ENCODE data around the gene OR5AU1. TPM values are rescaled to one million over a fixed set of nuclear protein-coding genes. Genes with fewer than 3 reads are reported as not detected.
A peak's percentile ranks its signal among the peaks of the same experiment; 100 is the strongest.

Gene OR5AU1
- polyA plus RNA-seq, 2 of the 4 experiments (the other 2 are of a cell fraction): not detected

- Histone ChIP-seq H3K4me2 (peak overlapping the region; percentile 87), H3K4me1 (peaks cover 72% of the 10 kb centered on the region), H3K27ac (peak overlapping the region; percentile 96 to 97), H3K9me3 (no peaks in the 10 kb centered on the region), H3K4me3 (peak overlapping the region; percentile 57; the same call in 1 of the 3 replicates)
- DNase-seq (ENCODE audit: low read depth in 1 of 2, low spot score in 1 of 2) (no peak), ATAC-seq (no peak), FAIRE-seq (no peak)
- TF ChIP-seq RARB (CRISPR knock-in tag; IDR thresholded peaks at IDR 0.05) (no peak), CTCF (IDR thresholded peaks at IDR 0.05) (no peak), ZFP36 (IDR thresholded peaks at IDR 0.05; ENCODE audit: borderline replicate concordance, partially characterized antibody) (no peak), ESRRA (IDR thresholded peaks at IDR 0.05; ENCODE audit: borderline replicate concordance, low read length) (no peak), EHMT2 (IDR thresholded peaks at IDR 0.05; ENCODE audit: low read depth) (no peak)
- CTCF ChIA-PET: interaction anchor here (0.8 to 13.3 kb wide), 29 partner anchors 8 to 414 kb away, joined by 3 to 292 read pairs (median 9); partner anchors contain the start of genes ARHGEF40, METTL3, RAB2B and RNASE13
- POLR2A ChIA-PET: interaction anchor here (1.1 to 2.8 kb wide), 6 partner anchors 12 to 90 kb away, joined by 3 to 19 read pairs (median 8); partner anchors contain the start of gene ARHGEF40
- WGBS (ENCODE audit: missing lambda C conversion rate): 91% methylated on average over 8 of the region's 8 CpGs
Measured at GRCh38 chr14:21105095-21105494, 50.8 kb downstream of the OR5AU1 start.

Small RNA genes within 50 kb of the gene (small RNA-seq; reads per million reads assigned to genes)
- 0 reads per million in 6 experiments for gene RNU6-252P

Other genes starting within 250 kb of the OR5AU1 start
- not detected in 2 replicates for gene RNASE2, start 200.6 kb downstream of the OR5AU1 start, polyA plus RNA-seq (2011; rRNA removed)
- gene RNASE2, start 200.6 kb downstream of the OR5AU1 start, polyA plus RNA-seq (2017; fragmentation: RNase III; extraction: RNeasy Plus Mini Kit Qiagen cat#74134 plus additional on column Dnase treatment): not detected in 3 replicates
- 116 and 126 TPM in 2 replicates for gene METTL17, start 166.1 kb downstream of the OR5AU1 start, polyA plus RNA-seq (2011; rRNA removed)
- gene METTL17, start 166.1 kb downstream of the OR5AU1 start, polyA plus RNA-seq (2017; fragmentation: RNase III; extraction: RNeasy Plus Mini Kit Qiagen cat#74134 plus additional on column Dnase treatment): 81.4 to 83.1 TPM (median 81.9 TPM) in 3 replicates
- gene SLC39A2, start 156.8 kb downstream of the OR5AU1 start, polyA plus RNA-seq (2011; rRNA removed): 0.09 TPM in 1 of 2 replicates, not detected in the other
- gene SLC39A2, start 156.8 kb downstream of the OR5AU1 start, polyA plus RNA-seq (2017; fragmentation: RNase III; extraction: RNeasy Plus Mini Kit Qiagen cat#74134 plus additional on column Dnase treatment): 0.07 to 0.17 TPM in 2 of 3 replicates, not detected in the other
- gene NDRG2, start 131.0 kb downstream of the OR5AU1 start, polyA plus RNA-seq (2011; rRNA removed): 6.8 and 8.8 TPM in 2 replicates
- gene NDRG2, start 131.0 kb downstream of the OR5AU1 start, polyA plus RNA-seq (2017; fragmentation: RNase III; extraction: RNeasy Plus Mini Kit Qiagen cat#74134 plus additional on column Dnase treatment): 3.6 to 4.7 TPM (median 4.1 TPM) in 3 replicates
- gene TPPP2, start 125.8 kb downstream of the OR5AU1 start, polyA plus RNA-seq (2011; rRNA removed): not detected in 2 replicates
- gene TPPP2, start 125.8 kb downstream of the OR5AU1 start, polyA plus RNA-seq (2017; fragmentation: RNase III; extraction: RNeasy Plus Mini Kit Qiagen cat#74134 plus additional on column Dnase treatment): not detected in 3 replicates
- not detected in 2 replicates for gene RNASE13, start 121.3 kb downstream of the OR5AU1 start, polyA plus RNA-seq (2011; rRNA removed)
- not detected in 3 replicates for gene RNASE13, start 121.3 kb downstream of the OR5AU1 start, polyA plus RNA-seq (2017; fragmentation: RNase III; extraction: RNeasy Plus Mini Kit Qiagen cat#74134 plus additional on column Dnase treatment)
- gene RNASE7, start 113.7 kb downstream of the OR5AU1 start, polyA plus RNA-seq (2011; rRNA removed): not detected in 2 replicates
- gene RNASE7, start 113.7 kb downstream of the OR5AU1 start, polyA plus RNA-seq (2017; fragmentation: RNase III; extraction: RNeasy Plus Mini Kit Qiagen cat#74134 plus additional on column Dnase treatment): not detected in 3 replicates
- not detected in 2 replicates for gene RNASE8, start 98.2 kb downstream of the OR5AU1 start, polyA plus RNA-seq (2011; rRNA removed)
- not detected in 3 replicates for gene RNASE8, start 98.2 kb downstream of the OR5AU1 start, polyA plus RNA-seq (2017; fragmentation: RNase III; extraction: RNeasy Plus Mini Kit Qiagen cat#74134 plus additional on column Dnase treatment)
- 7.8 and 12.9 TPM in 2 replicates for gene ARHGEF40, start 85.8 kb downstream of the OR5AU1 start, polyA plus RNA-seq (2011; rRNA removed)
- gene ARHGEF40, start 85.8 kb downstream of the OR5AU1 start, polyA plus RNA-seq (2017; fragmentation: RNase III; extraction: RNeasy Plus Mini Kit Qiagen cat#74134 plus additional on column Dnase treatment): 7.9 to 9.9 TPM (median 9.6 TPM) in 3 replicates
- gene ZNF219, start 57.4 kb downstream of the OR5AU1 start, polyA plus RNA-seq (2011; rRNA removed): 17.3 and 18.5 TPM in 2 replicates
- gene ZNF219, start 57.4 kb downstream of the OR5AU1 start, polyA plus RNA-seq (2017; fragmentation: RNase III; extraction: RNeasy Plus Mini Kit Qiagen cat#74134 plus additional on column Dnase treatment): 21.5 to 31.0 TPM (median 29.8 TPM) in 3 replicates
- 0.81 and 1.0 TPM in 2 replicates for gene TMEM253, start 55.0 kb downstream of the OR5AU1 start, polyA plus RNA-seq (2011; rRNA removed)
- 0.54 to 0.83 TPM (median 0.64 TPM) in 3 replicates for gene TMEM253, start 55.0 kb downstream of the OR5AU1 start, polyA plus RNA-seq (2017; fragmentation: RNase III; extraction: RNeasy Plus Mini Kit Qiagen cat#74134 plus additional on column Dnase treatment)
- gene HNRNPC, start 113.4 kb upstream of the OR5AU1 start, polyA plus RNA-seq (2011; rRNA removed): 1,057 and 1,207 TPM in 2 replicates
- 1,069 to 1,196 TPM (median 1,087 TPM) in 3 replicates for gene HNRNPC, start 113.4 kb upstream of the OR5AU1 start, polyA plus RNA-seq (2017; fragmentation: RNase III; extraction: RNeasy Plus Mini Kit Qiagen cat#74134 plus additional on column Dnase treatment)
- 0.87 and 1.5 TPM in 2 replicates for gene RPGRIP1, start 124.0 kb upstream of the OR5AU1 start, polyA plus RNA-seq (2011; rRNA removed)
- gene RPGRIP1, start 124.0 kb upstream of the OR5AU1 start, polyA plus RNA-seq (2017; fragmentation: RNase III; extraction: RNeasy Plus Mini Kit Qiagen cat#74134 plus additional on column Dnase treatment): 0.26 to 0.37 TPM (median 0.26 TPM) in 3 replicates
- 121 and 129 TPM in 2 replicates for gene SUPT16H, start 228.0 kb upstream of the OR5AU1 start, polyA plus RNA-seq (2011; rRNA removed)
- gene SUPT16H, start 228.0 kb upstream of the OR5AU1 start, polyA plus RNA-seq (2017; fragmentation: RNase III; extraction: RNeasy Plus Mini Kit Qiagen cat#74134 plus additional on column Dnase treatment): 126 to 138 TPM (median 131 TPM) in 3 replicates